Tibial nerve (tissue), 3 donors: ENCODE results near the gene XG.

Experiments used
- POLR2A ChIP-seq, 2 donors: fragments of 450-650 bp; IDR thresholded peaks; one replicate each; pipeline ENCODE4 v1.6.1; 2017; ENCODE audit warnings: antibody characterized with exemption in 2 of 2, mild to moderate bottlenecking in 2 of 2, moderate library complexity in 2 of 2
- TF ChIP-seq, protein P1 (sequence below), 5 experiments: fragments of 200-600 bp in 3 of 5; fragments of 450-650 bp in 2 of 5; sonication (generic) in 3 of 5; IDR thresholded peaks; one replicate each; pipeline ENCODE4 v1.5.1; 2016 to 2019; ENCODE audit warnings: antibody characterized with exemption in 5 of 5, mild to moderate bottlenecking in 3 of 5, moderate library complexity in 2 of 5

GRCh38 chrX:2774776-2775175, 22.9 kb downstream of the XG start:
- TF ChIP-seq, protein P1, sequence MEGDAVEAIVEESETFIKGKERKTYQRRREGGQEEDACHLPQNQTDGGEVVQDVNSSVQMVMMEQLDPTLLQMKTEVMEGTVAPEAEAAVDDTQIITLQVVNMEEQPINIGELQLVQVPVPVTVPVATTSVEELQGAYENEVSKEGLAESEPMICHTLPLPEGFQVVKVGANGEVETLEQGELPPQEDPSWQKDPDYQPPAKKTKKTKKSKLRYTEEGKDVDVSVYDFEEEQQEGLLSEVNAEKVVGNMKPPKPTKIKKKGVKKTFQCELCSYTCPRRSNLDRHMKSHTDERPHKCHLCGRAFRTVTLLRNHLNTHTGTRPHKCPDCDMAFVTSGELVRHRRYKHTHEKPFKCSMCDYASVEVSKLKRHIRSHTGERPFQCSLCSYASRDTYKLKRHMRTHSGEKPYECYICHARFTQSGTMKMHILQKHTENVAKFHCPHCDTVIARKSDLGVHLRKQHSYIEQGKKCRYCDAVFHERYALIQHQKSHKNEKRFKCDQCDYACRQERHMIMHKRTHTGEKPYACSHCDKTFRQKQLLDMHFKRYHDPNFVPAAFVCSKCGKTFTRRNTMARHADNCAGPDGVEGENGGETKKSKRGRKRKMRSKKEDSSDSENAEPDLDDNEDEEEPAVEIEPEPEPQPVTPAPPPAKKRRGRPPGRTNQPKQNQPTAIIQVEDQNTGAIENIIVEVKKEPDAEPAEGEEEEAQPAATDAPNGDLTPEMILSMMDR (IDR thresholded peaks at IDR 0.05) = no peak
- no peak for TF ChIP-seq POLR2A (IDR thresholded peaks at IDR 0.05)
